Activated CD8-positive, alpha-beta memory T cell treated with anti-CD3 and anti-CD28 coated beads for 1 hour (primary cell): ENCODE results near the gene CCDC186.

Experiments
- DNase-seq, 2 donors: peaks; one replicate each; pipeline ENCODE4 v3.0.0-alpha.2; 2020; ENCODE audit warnings: low read depth in 1 of 2; ENCODE audit errors: extremely low read depth in 1 of 2

Gene CCDC186

DNA sequence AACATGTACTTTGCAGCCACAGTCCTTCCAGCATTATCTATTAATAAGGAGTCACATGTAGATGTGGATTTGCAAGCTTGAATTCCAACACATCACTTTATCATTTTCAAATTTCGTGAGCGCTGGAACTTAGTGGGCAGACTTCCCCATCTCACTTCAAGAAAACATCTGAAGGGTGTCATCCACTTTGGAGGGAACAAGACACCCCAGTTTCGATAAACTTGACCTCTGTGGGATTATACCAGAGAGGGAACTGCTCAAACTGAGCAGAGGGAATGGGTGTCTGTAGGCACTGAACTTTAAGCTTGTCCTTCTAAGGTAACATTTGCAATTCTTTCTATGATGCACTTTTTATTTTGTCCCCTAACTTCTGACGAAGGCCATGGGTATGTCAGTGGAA is 102.8 kb downstream of the CCDC186 start:
- DNase-seq = no peak
